GM21447 (cell line): ENCODE results near the gene THRB.

ENCODE experiments used
- ATAC-seq: cut with Tn5 transposase; IDR thresholded peaks from one replicate; pipeline ENCODE4 v1.9.1; 2021; ENCODE audit not compliant: unreplicated experiment

Gene THRB

DNA sequence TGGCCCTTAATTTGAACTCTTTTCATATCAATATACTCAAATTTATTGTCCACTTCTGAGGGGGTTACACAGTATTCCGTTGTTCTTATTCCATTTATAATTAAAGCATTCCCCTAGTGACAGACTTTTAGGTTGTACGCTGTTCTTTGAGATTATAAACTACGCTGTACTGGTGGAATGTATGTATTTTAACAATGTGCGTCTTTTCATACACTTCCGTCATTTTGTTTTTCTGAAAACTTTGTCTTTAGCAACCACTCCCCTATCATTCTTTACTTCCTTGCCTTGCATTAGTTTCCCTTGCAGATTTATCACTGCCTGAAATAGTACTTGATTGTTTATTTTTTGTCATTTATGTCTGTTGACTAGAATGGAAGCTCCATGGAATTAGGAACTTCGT is 137.0 kb downstream of the THRB start:
- ATAC-seq: no peak

DNA sequence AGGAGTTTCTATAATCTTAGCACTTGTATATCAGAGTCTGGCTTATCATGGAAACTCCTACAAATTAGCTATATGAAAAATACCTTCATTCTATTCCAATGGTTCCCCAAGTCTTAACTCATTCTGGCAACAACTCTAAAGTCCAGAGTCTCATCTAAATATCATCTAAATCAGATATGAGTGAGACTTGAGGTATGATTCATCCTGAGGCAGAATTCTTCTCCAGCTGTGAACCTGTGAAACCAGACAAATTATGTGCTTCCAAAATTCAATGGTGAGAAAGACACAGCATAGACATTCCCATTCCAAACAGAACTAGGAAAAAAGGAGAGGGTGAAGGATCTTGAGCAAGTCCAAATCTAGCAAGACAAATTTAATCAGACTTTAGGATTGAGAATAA is 138.8 kb downstream of the THRB start:
- ATAC-seq: no peak

DNA sequence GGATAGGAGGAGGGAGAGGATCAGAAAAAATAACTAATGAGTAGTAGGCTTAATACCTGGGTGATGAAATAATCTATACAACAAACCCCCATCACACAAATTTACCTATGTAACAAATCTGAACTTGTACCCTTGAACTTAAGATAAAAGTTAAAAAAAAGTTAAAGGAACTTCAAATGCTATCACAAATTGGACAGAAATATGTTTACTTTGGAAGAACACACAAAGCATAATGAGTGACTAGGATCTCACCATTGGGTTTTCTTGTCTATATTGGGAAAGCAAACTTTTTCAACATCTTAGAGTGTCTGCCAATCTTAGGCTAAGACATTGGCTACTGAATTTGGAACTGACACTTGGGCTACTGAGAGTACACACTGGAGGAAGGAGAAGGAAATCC is 140.4 kb downstream of the THRB start:
- no peak for ATAC-seq

DNA sequence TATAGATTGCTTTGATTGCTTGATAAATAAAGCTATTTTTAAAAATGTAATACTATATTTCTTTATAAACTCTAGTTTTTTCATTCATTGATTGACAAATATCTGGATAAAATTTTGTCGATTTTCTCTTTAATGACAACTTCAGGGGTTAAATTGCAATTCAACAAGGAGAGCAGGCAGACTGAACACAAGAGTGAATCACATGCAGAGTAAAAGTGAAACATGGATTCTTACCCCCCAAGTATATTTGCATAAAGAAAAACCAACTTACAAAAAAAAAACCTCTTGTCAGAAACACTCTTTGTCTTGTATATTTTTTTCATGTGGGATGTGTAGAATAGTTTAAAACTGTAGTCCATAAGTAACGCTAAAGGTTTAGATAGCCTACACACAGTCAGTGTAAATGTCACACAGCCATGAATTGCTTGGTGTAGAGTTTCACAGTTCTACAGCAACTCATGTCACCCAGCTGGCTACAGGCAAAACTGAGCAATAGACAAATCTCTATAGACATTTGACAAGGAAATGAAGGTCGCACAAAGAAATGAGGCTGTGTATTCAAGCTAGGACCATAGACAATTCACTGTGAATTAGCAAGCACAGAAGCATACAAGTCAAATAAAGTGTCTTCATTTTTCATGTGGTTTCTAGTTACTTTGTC is 141.6 kb downstream of the THRB start:
- ATAC-seq: no peak

DNA sequence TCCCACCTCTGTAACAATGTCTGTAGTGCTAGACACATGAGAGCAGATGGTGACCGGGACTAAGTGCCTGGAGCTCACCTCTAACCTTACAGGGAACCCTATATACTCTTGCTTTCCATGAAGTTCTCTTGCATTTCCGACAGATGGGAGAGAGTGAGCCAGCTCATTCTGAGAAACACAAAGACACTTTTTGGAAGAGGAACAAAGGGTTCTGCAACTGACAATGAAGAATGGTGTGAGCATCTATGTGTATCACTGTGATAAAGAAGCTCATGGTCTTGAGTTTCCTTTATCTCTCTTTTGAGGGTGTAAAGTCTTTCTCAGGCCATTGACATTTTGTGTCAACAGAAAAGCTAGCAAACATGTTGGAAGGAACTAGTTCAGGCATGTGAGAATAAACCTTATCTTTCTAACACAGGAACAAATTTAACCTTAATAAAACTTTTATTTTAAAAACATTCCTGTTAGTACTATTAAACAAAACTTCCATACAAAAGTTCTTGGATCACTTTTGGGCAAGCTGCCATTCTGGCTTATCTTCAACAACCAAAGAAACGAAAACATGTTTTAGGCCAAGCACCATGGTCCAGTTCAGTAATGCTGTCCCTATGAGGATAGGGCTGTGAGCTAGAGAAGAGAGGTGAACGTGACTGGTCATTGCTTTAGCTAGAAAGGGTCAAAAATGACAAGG is 142.7 kb downstream of the THRB start:
- no peak for ATAC-seq

DNA sequence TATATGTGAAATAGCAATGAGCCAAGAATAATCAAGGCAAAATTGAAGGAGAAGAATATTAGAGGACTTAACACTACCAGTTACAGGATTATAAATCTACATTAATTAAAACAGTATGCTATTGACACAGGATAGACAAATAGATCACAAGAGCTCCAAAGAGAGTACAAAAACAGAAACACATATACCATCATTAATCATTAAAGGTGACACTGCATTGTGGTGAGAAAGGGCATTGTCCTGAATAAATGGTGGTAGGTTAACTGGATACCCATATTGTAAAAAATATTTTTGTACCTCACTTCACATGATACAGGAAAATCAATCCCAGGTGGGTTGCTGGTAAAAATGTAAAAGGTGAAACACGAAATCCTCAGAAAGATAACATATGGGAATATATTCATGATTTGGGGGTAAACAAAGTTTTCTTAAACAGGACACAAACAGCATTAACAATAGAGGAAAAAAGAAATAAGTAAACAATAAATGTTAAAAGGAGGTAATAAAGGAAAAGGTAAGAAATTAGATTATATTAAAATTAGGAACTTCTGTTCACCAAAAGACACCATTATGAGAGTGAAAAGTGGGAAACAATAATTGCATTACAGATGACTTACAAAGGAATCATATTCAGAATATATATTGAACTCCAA is 145.2 kb downstream of the THRB start:
- ATAC-seq: no peak

DNA sequence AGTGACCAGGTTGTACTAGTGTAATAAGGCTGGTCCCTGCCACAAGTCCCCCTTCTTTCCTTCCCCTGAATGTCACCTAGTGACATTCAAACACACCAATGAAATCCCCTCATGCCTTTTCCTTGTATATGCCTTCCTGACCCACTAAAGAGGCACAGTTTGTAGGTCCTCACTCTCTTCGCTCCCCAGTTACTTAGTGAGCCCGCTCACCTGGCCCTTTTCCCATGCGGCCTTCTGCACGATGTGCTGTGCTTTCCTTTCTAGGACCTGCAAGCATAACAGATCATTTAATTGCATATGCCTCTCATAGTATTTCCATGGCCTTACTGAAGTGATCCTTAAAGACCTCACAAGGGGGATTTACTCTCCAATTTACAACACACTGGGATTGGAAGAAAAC is 146.3 kb downstream of the THRB start:
- no peak for ATAC-seq

DNA sequence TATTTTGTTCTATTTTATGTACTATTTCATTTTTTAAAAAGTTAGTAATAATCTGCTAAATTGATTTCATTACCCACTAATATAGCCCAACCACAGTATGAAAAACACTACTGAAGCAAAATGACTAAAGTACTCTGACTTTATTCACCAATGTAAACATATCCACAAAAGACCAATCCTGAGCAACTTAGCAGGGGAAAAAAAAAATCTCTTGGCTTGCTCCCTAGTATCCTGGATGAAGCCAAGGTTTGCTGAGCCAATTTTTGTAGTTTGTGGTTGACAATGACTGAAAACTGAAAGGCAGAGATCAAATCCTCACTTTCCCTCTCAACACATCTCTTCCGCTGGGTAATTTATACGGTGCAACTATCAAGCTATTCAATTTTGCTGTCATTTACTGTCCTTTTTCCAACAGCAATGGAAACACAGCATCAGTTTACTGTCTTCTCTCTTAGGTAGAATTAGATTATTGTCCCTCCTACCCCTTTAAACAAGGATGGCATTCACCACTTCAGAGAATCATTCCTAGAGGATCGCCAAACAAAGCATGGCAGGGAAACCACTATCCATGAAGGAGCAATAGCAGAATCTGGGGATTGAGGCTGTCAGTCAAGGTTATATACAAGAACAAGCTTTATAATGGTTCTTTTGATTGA is 149.7 kb downstream of the THRB start:
- ATAC-seq: no peak

DNA sequence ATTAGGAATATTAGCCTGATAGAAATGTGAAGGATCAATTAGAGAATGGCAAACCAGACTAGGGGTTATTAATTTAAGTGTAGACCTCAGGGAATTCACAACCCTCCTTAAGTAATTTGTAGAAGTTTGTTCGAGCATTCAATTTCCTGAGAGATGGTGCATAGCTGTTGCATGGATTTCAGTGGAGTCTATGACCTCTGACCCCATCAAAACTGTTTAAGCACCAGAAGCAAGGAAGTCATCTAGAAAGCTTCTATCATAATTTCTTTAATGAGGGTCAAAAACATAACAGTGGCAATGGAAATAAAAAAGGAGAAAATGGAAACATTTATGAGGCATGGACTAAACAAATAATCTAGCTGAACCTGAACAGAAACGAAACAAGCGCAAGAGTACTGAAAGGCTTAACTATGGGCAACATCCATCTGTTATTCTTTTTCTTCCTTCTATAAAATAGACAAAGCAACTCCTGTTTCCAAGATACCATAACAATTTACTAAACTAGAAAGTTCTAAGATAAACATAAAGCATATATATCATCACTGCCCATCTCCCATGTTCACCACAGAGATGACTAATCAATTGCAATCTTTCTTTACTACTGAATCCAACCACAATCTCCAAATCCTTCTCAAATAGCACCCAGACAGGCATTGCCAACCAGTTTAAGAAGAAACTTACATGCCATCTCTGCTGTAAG is 151.4 kb downstream of the THRB start:
- no peak for ATAC-seq

DNA sequence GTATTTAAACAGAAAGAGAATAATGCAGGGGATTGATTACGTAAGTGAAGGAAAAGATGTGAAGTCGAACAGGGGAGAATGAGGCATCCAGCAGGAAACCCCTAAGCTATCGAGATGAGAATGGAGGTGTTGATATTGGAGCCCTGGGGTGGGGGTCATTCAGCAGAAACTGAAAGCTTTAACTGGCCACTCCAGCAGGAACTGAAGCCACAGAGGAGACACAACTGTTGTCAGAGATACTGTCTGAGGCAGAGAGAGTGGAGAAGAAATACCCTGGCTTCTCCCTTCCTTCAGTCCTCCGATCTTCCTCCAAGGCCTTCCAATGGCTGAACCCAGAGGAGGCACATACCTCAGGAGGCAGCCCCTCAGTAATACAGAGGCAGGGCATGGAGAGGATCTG is 152.4 kb downstream of the THRB start:
- no peak for ATAC-seq

DNA sequence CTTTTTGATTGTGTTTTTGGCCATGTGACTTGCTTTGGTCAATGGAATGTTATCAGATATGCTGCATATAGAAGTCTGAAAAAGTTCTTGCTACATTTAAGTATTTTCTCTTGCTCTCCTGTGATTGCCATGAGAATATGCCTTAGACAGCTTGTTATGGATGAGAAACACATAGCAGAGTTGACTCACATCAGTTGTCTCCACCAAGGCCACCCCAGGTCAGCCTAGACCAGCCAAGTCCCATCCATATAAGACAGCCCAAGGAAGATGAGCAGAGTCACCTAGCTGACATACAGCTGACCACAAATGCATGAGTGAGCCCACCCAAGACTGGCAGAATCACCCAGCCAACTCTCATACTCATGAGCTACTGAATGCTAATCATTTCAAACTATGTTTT is 153.0 kb downstream of the THRB start:
- ATAC-seq: no peak

DNA sequence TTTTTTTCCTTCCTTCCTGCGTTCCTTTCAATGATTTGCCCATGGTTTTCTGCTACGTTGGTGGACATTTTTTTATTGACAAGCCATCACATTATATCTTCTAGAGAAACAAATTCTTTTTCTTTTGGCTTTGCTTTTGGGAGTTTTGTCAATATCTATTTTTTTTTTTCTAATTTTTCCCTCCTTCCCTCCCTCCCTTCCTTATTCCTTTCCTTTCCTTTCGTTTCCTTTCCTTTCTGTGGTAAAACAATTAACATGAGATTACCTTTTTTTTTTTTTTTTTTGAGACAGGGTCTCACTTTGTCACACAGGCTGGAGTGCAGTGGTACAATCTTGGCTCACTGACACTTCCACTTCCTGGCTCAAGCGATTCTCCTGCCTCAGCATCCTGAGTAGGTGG is 153.7 kb downstream of the THRB start:
- ATAC-seq: no peak

DNA sequence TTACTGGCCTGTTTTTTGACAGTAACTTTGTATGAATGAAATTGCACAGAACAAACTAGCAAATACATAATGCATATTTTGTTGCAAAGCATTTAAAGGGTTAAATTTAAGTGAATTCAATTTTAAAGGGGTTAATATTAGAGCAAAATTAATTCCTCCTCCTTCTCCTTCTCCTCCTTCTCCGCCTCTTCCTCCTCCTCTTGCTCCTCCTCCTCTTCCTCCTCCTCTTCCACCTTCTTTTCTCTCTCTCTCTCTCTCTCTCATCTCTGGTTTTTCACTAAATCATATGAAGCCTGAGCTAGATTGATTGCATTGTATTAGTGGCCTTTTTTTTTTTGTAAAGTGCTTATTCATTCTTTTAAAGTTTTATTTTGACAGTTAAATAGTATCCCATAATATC is 154.5 kb downstream of the THRB start:
- ATAC-seq: no peak

DNA sequence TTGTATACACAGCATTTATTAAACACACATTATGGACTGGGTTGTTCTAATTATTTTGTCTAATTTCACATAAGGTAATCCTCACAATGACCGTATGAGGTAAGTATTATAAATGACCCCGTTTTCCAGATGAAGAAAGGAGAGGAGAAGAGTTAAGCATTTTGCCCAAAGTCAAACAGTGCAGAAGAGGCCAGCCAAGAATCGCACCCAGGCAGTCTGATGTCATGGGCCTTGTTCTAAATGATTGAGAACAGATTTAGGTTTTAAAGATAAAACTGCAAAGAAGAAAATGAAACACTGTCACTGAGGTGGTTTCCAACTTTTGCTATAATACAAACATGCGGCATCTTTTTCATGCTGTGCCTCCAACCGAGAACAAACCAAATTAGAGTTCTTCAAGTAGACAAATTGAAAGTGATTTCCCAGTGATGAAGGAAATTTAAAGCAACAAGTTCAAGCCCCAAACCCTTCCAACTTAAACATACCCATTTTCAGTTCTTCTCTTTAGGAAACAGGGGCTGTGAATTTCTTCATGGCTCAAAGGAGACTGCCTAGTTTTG is 155.3 kb downstream of the THRB start:
- no peak for ATAC-seq

DNA sequence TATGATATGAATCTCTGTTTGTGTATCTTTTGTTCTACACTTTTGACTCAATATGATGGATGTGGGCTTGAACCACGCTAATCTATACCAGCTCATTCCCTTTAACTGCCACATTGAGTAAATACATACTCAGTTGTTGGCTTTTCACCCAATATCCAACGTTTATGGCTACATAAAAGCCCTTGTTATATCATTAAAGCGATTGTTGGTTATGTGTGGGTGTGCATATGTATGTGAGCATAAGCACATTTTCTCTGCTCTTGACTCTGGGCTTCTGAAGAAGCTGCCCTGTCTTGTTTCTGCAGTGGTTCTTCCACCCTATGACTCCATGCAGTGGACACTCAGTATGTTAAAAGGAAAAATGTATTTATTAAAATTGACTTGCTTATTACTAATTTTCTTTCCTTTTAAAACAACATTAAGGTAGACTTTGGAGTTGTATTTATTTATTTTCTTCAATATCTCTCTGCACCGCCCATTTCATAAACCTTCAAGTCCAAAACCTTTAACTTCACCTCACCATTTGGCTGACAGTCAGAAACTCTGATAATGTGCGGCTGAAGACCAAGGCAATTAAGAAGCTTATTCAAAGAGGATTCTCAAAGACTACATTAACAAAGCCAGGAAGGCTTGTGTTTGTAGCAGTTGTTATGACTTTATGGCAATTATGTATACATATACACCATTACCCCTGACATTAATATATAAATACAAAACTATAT is 156.1 kb downstream of the THRB start:
- no peak for ATAC-seq

DNA sequence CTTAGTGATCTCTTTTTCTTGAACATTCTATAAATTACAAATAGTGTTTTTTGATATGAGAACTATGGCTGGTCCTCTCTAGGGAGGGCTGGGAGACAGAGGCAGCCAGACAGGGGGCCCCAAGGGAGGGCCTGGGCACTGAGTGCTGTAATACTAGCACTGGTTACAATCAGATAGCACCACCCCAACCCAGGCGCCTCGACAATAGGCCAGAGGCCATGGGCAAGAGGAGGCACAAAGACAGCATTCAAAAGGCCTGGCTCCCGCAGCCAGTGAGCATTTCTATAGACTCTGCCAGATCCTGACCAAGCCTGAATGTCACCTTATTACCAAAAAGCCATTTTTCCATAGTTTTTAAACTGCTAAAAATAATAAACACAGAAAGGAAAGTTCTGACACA is 158.5 kb downstream of the THRB start:
- ATAC-seq: no peak

DNA sequence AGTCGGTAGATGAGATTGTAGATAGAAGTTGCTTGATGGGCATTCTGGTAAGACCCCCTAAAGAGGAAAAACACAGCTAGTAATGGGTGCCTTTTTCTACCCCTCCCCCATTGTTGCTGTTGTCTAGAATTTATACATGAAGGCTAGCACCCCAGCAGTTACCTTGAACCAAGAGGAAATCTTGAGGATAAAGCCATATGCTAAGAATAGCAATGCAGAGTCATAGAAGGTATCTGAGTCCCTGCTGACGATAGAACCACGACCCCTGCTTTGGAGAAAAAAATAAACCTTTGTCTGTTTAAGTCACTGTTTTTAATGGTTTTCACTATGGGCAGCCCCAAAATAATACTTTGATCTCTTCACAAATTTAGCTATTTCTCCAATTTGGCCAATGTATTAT is 162.6 kb downstream of the THRB start:
- no peak for ATAC-seq

DNA sequence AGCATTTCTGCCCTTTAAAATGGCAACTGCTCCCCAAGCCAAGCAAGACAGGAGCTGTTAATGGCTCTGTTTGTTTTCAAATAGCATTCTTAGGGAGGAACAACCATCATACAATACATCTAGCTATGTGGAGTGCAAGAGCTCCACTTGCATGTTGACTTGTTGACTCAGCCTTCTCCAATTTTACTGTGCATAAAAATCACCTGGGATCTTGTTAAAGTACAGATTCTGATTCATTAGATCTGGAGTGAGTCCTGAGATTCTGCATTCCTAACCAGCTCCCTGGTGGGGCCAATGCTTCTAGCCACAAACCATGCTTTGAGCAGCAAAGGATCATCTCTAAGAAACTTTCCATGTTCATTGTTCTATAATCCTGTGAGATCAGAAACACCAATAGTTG is 171.4 kb downstream of the THRB start:
- ATAC-seq: no peak

DNA sequence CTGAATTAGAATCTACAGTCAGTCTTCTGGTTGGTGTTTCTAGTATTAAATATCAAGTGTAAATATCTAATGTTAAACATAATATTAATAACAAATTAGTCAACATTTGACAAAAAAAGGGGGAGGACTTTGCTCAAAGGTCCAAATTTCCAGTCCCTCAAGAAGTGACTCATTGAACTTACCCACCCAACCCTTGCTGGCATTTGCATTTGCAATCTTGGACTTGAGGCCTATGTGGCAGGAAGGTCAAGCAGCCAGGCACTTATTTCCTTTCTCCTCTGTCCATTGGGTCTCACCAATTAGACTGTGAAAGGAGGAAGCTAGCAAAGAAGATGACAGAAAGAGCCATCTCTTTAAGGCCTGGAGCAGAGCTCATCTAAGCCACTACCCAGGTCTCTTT is 174.0 kb downstream of the THRB start:
- no peak for ATAC-seq

DNA sequence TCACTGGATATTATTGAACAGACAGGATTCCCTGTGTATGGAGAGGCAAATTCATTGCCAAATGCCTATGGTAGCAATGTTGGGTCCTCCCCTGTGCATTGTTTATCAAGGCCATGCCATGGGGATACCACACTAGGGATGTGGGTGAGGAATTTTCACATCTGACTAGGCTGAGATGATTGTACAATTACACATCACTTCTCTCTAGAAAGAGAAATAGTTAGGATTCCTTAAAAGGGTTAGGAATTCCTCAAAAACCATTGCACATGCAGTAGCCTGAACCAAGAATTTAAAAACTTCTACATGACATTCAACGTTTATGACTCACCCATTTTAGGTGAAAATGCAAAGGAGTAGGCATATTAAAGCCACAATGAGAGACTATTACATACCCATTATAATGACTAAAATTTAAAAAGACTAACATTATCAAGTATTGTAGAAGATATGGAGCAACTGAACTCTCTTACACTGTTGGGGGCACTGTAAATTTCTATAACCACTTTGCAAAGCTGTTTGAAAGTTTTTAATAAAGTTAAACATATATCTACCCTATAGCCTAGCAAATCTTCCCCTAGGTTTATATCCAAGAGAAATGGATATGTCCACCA is 175.9 kb downstream of the THRB start:
- ATAC-seq: no peak
